NT2/D1 (cell line): ENCODE results near the gene ANK2.

ENCODE experiments used
- YY1 ChIP-seq: IDR thresholded peaks from 2 replicates; pipeline ENCODE4 v1.6.1; 2011; ENCODE audit not compliant: insufficient read length, insufficient read depth
- ZNF274 ChIP-seq: IDR thresholded peaks from 2 replicates; pipeline ENCODE4 v1.6.1; 2011; ENCODE audit warnings: mild to moderate bottlenecking, low read depth, low read length

GRCh38 chr4:113145147-113145518 lies 95.7 kb downstream of the ANK2 start:
- TF ChIP-seq YY1 (no peak), ZNF274 (no peak)
